Measurements from ENCODE around the gene PIGQ.

Gene PIGQ

GRCh38 chr16:574021-574760, 4.4 kb downstream of the PIGQ start:
- Histone ChIP-seq H2BK120ac (ENCODE audit: insufficient read depth, low read length, poor library complexity) (no peak overlapping the region), H3K79me2 (ENCODE audit: control insufficient read depth, insufficient read depth, low read length, poor library complexity) (peaks cover 3% of the 10 kb centered on the region), H3K36me3 (ENCODE audit: control insufficient read depth in 1 of 2, insufficient read depth in 2 of 2, low read length in 2 of 2) (peaks cover 31 to 32% of the 10 kb centered on the region in 2 experiments), H3K9me3 (ENCODE audit: insufficient read depth, low read depth, low read length) (peaks cover 14% of the 10 kb centered on the region), H3K4me1 (ENCODE audit: control insufficient read depth in 1 of 2, insufficient read depth in 2 of 2, low read length in 2 of 2) (peaks cover 5 to 9% of the 10 kb centered on the region in 2 experiments), H3K27me3 (ENCODE audit: insufficient read depth, low read length) (no peaks in the 10 kb centered on the region), H3K4me2 (ENCODE audit: low read length) (no peak overlapping the region), H2AK5ac (ENCODE audit: low read length) (no peak overlapping the region), H4K91ac (ENCODE audit: low read depth, low read length) (no peak overlapping the region), H2AFZ (ENCODE audit: insufficient read depth, low read length, poor library complexity) (no peak overlapping the region), H3K14ac (ENCODE audit: low read length) (no peak overlapping the region), H4K12ac (ENCODE audit: low read depth, low read length) (no peak overlapping the region), H2BK5ac (ENCODE audit: low read depth, low read length, poor library complexity) (no peak overlapping the region), H3K23ac (ENCODE audit: low read length) (no peak overlapping the region), H3K4ac (ENCODE audit: low read depth, low read length) (no peak overlapping the region), H3K18ac (ENCODE audit: low read length) (no peak overlapping the region), H3K27ac (ENCODE audit: low read depth, low read length) (no peak overlapping the region), H2BK12ac (ENCODE audit: low read length) (no peak overlapping the region), H3K9ac (ENCODE audit: low read length) (no peak overlapping the region), H3K79me1 (ENCODE audit: low read length) (peaks cover 7% of the 10 kb centered on the region), H4K8ac (ENCODE audit: low read depth, low read length) (no peak overlapping the region), H3K4me3 (ENCODE audit: low read depth, low read length) (no peak overlapping the region)
- DNase-seq: no peak
- no CpG with 5 or more reads among the region's 46 CpGs for WGBS (ENCODE audit: extremely low coverage, insufficient coverage, insufficient read length)

GRCh38 chr16:575354-576196, 5.8 kb downstream of the PIGQ start:
- Histone ChIP-seq H3K79me2 (ENCODE audit: control insufficient read depth, insufficient read depth, low read length, poor library complexity) (peaks cover 2% of the 10 kb centered on the region), H3K36me3 (ENCODE audit: control insufficient read depth in 1 of 2, insufficient read depth in 2 of 2, low read length in 2 of 2) (peaks cover 31 to 38% of the 10 kb centered on the region in 2 experiments), H4K91ac (ENCODE audit: low read depth, low read length) (no peak overlapping the region), H3K9ac (ENCODE audit: low read length) (no peak overlapping the region), H4K8ac (ENCODE audit: low read depth, low read length) (no peak overlapping the region), H2AK5ac (ENCODE audit: low read length) (no peak overlapping the region), H2BK12ac (ENCODE audit: low read length) (no peak overlapping the region), H3K14ac (ENCODE audit: low read length) (no peak overlapping the region), H2BK5ac (ENCODE audit: low read depth, low read length, poor library complexity) (no peak overlapping the region), H3K9me3 (ENCODE audit: insufficient read depth, low read depth, low read length) (peaks cover 16% of the 10 kb centered on the region), H3K4me3 (ENCODE audit: low read depth, low read length) (no peak overlapping the region), H3K27me3 (ENCODE audit: insufficient read depth, low read length) (no peaks in the 10 kb centered on the region), H4K12ac (ENCODE audit: low read depth, low read length) (no peak overlapping the region), H2AFZ (ENCODE audit: insufficient read depth, low read length, poor library complexity) (no peak overlapping the region), H3K18ac (ENCODE audit: low read length) (no peak overlapping the region), H3K79me1 (ENCODE audit: low read length) (no peaks in the 10 kb centered on the region), H3K4me1 (ENCODE audit: control insufficient read depth in 1 of 2, insufficient read depth in 2 of 2, low read length in 2 of 2) (peaks cover 3 to 6% of the 10 kb centered on the region in 2 experiments), H3K4ac (ENCODE audit: low read depth, low read length) (no peak overlapping the region), H3K27ac (ENCODE audit: low read depth, low read length) (no peak overlapping the region), H3K4me2 (ENCODE audit: low read length) (no peak overlapping the region), H3K23ac (ENCODE audit: low read length) (no peak overlapping the region), H2BK120ac (ENCODE audit: insufficient read depth, low read length, poor library complexity) (no peak overlapping the region)
- no CpG with 5 or more reads among the region's 36 CpGs for WGBS (ENCODE audit: extremely low coverage, insufficient coverage, insufficient read length)
- DNase-seq: no peak

GRCh38 chr16:576197-576822, 6.5 kb downstream of the PIGQ start:
- Histone ChIP-seq H2BK12ac (ENCODE audit: low read length) (no peak overlapping the region), H3K9ac (ENCODE audit: low read length) (no peak overlapping the region), H4K8ac (ENCODE audit: low read depth, low read length) (no peak overlapping the region), H2BK120ac (ENCODE audit: insufficient read depth, low read length, poor library complexity) (no peak overlapping the region), H2AK5ac (ENCODE audit: low read length) (no peak overlapping the region), H3K14ac (ENCODE audit: low read length) (no peak overlapping the region), H3K23ac (ENCODE audit: low read length) (no peak overlapping the region), H3K9me3 (ENCODE audit: insufficient read depth, low read depth, low read length) (peaks cover 12% of the 10 kb centered on the region), H3K27ac (ENCODE audit: low read depth, low read length) (no peak overlapping the region), H2AFZ (ENCODE audit: insufficient read depth, low read length, poor library complexity) (no peak overlapping the region), H2BK5ac (ENCODE audit: low read depth, low read length, poor library complexity) (no peak overlapping the region), H4K12ac (ENCODE audit: low read depth, low read length) (no peak overlapping the region), H3K36me3 (ENCODE audit: control insufficient read depth in 1 of 2, insufficient read depth in 2 of 2, low read length in 2 of 2) (peaks cover 38 to 43% of the 10 kb centered on the region in 2 experiments), H4K91ac (ENCODE audit: low read depth, low read length) (no peak overlapping the region), H3K4me3 (ENCODE audit: low read depth, low read length) (no peak overlapping the region), H3K4me2 (ENCODE audit: low read length) (no peak overlapping the region), H3K27me3 (ENCODE audit: insufficient read depth, low read length) (no peaks in the 10 kb centered on the region), H3K4ac (ENCODE audit: low read depth, low read length) (no peak overlapping the region), H3K4me1 (ENCODE audit: control insufficient read depth in 1 of 2, insufficient read depth in 2 of 2, low read length in 2 of 2) (no peaks in the 10 kb centered on the region), H3K79me1 (ENCODE audit: low read length) (no peaks in the 10 kb centered on the region), H3K79me2 (ENCODE audit: control insufficient read depth, insufficient read depth, low read length, poor library complexity) (no peaks in the 10 kb centered on the region), H3K18ac (ENCODE audit: low read length) (no peak overlapping the region)
- DNase-seq: no peak
- WGBS (ENCODE audit: extremely low coverage, insufficient coverage, insufficient read length): no CpG with 5 or more reads among the region's 21 CpGs

- Histone ChIP-seq H4K91ac (ENCODE audit: low read depth, low read length) (no peak overlapping the region), H3K18ac (ENCODE audit: low read length) (no peak overlapping the region), H2BK120ac (ENCODE audit: insufficient read depth, low read length, poor library complexity) (no peak overlapping the region), H3K27ac (ENCODE audit: low read depth, low read length) (no peak overlapping the region), H3K4ac (ENCODE audit: low read depth, low read length) (no peak overlapping the region), H3K23ac (ENCODE audit: low read length) (no peak overlapping the region), H3K36me3 (ENCODE audit: control insufficient read depth in 1 of 2, insufficient read depth in 2 of 2, low read length in 2 of 2) (peaks cover 38 to 43% of the 10 kb centered on the region in 2 experiments), H3K4me3 (ENCODE audit: low read depth, low read length) (no peak overlapping the region), H4K12ac (ENCODE audit: low read depth, low read length) (no peak overlapping the region), H2AK5ac (ENCODE audit: low read length) (no peak overlapping the region), H3K4me2 (ENCODE audit: low read length) (no peak overlapping the region), H2AFZ (ENCODE audit: insufficient read depth, low read length, poor library complexity) (no peak overlapping the region), H3K4me1 (ENCODE audit: control insufficient read depth in 1 of 2, insufficient read depth in 2 of 2, low read length in 2 of 2) (no peaks in the 10 kb centered on the region), H3K79me2 (ENCODE audit: control insufficient read depth, insufficient read depth, low read length, poor library complexity) (no peaks in the 10 kb centered on the region), H3K14ac (ENCODE audit: low read length) (no peak overlapping the region), H4K8ac (ENCODE audit: low read depth, low read length) (no peak overlapping the region), H3K27me3 (ENCODE audit: insufficient read depth, low read length) (no peaks in the 10 kb centered on the region), H3K79me1 (ENCODE audit: low read length) (no peaks in the 10 kb centered on the region), H2BK12ac (ENCODE audit: low read length) (no peak overlapping the region), H2BK5ac (ENCODE audit: low read depth, low read length, poor library complexity) (no peak overlapping the region), H3K9ac (ENCODE audit: low read length) (no peak overlapping the region), H3K9me3 (ENCODE audit: insufficient read depth, low read depth, low read length) (peaks cover 12% of the 10 kb centered on the region)
- no CpG with 5 or more reads among the region's 8 CpGs for WGBS (ENCODE audit: extremely low coverage, insufficient coverage, insufficient read length)
- no peak for DNase-seq
Measured at GRCh38 chr16:576823-577201, 7.0 kb downstream of the PIGQ start.

Data from trophoblast cell (in vitro differentiated cells and primary cell).